IMR-90 (cell line): ENCODE data around the gene TMEM14C. TPM values are rescaled to one million over a fixed set of nuclear protein-coding genes. Genes with fewer than 3 reads are reported as not detected.

Experiments used
- ATAC-seq: fragments of 200-7000 bp; cut with Tn5 transposase; 2 replicates; pipeline ENCODE4 v1.9.1; 2020; ENCODE audit warnings: low read depth, mild to moderate bottlenecking, moderate library complexity
- BruUV-seq: library from RNA; stranded (reverse); fragments of 400-500 nt; replicated peaks from 2 replicates; lab custom pipeline; 2021; lab: Mats Ljungman, UMichigan
- CTCF ChIA-PET: fragments of 300-600 bp; formaldehyde crosslinking; extraction: SDS; loops from one replicate; lab custom pipeline; 2021; ENCODE audit warnings: antibody characterized with exemption; lab: Yijun Ruan, JAX
- POLR2A ChIA-PET: fragments of 300-600 bp; sonication (Branson Sonifier 250); formaldehyde crosslinking; loops from one replicate; lab custom pipeline; 2022; ENCODE audit warnings: antibody characterized with exemption; ENCODE audit not compliant: unreplicated experiment; lab: Charles Lee
- DNase-seq: peaks from one replicate; pipeline ENCODE4 v3.0.0; 2013
- H2AFZ ChIP-seq: replicated peaks from 2 replicates; pipeline ENCODE3; 2013; ENCODE audit warnings: low read length, mild to moderate bottlenecking; ENCODE audit not compliant: poor library complexity
- H2AK5ac ChIP-seq: 2 replicates; pipeline ENCODE4 v1.6.1; 2013; ENCODE audit warnings: low read depth, low read length, inconsistent platforms
- H2AK9ac ChIP-seq: replicated peaks from 2 replicates; pipeline ENCODE3; 2013; ENCODE audit warnings: mild to moderate bottlenecking, low read depth, low read length, moderate library complexity; ENCODE audit not compliant: poor library complexity
- H2BK120ac ChIP-seq: 2 replicates; pipeline ENCODE4 v1.6.1; 2013; ENCODE audit warnings: low read depth, low read length, inconsistent platforms
- H2BK15ac ChIP-seq: 3 replicates; pipeline ENCODE4 v1.6.1; 2013; ENCODE audit warnings: low read depth, low read length, inconsistent platforms
- H2BK20ac ChIP-seq: 2 replicates; pipeline ENCODE4 v1.6.1; 2013; ENCODE audit warnings: low read depth, mild to moderate bottlenecking, inconsistent platforms, low read length, moderate library complexity
- H2BK5ac ChIP-seq: 2 replicates; pipeline ENCODE4 v1.6.1; 2013; ENCODE audit warnings: mild to moderate bottlenecking, low read depth, low read length, inconsistent platforms; ENCODE audit not compliant: poor library complexity, severe bottlenecking
- H3K14ac ChIP-seq: replicated peaks from 2 replicates; pipeline ENCODE4 v1.6.1; 2013; ENCODE audit warnings: low read depth, low read length, inconsistent platforms
- H3K18ac ChIP-seq: 2 replicates; pipeline ENCODE4 v1.6.1; 2013; ENCODE audit warnings: low read depth, low read length, control low read depth
- H3K23ac ChIP-seq: 2 replicates; pipeline ENCODE4 v1.6.1; 2013; ENCODE audit warnings: low read depth, low read length, inconsistent platforms
- H3K27ac ChIP-seq: 2 replicates; pipeline ENCODE4 v1.5.1; 2013; ENCODE audit warnings: mild to moderate bottlenecking, control low read depth, low read length; ENCODE audit not compliant: insufficient read depth
- H3K27me3 ChIP-seq: 2 replicates; pipeline ENCODE4 v1.6.1; 2013; ENCODE audit warnings: low read length; ENCODE audit not compliant: control insufficient read depth, insufficient read depth
- H3K36me3 ChIP-seq: 2 replicates; pipeline ENCODE4 v1.6.1; 2013; ENCODE audit warnings: low read length, mixed read lengths; ENCODE audit not compliant: control insufficient read depth, insufficient read depth
- H3K4ac ChIP-seq: 2 replicates; pipeline ENCODE4 v1.6.1; 2013; ENCODE audit warnings: low read depth, low read length, inconsistent platforms
- H3K4me1 ChIP-seq: 2 replicates; pipeline ENCODE4 v1.6.1; 2013; ENCODE audit warnings: low read length, mixed read lengths; ENCODE audit not compliant: control insufficient read depth, insufficient read depth
- H3K4me2 ChIP-seq: 2 replicates; pipeline ENCODE4 v1.6.1; 2013; ENCODE audit warnings: low read depth, mild to moderate bottlenecking, control low read depth, low read length, moderate library complexity
- H3K4me3 ChIP-seq: 2 replicates; pipeline ENCODE4 v1.5.1; 2013; ENCODE audit warnings: low read depth, mild to moderate bottlenecking, control low read depth, low read length, moderate library complexity; ENCODE audit not compliant: insufficient read depth
- H3K56ac ChIP-seq: 2 replicates; pipeline ENCODE4 v1.6.1; 2013; ENCODE audit warnings: low read length, inconsistent platforms; ENCODE audit not compliant: insufficient read depth; ENCODE audit errors: extremely low read depth
- H3K79me1 ChIP-seq, 2 experiments: 2 replicates each; pipeline ENCODE4 v1.6.1; 2013; ENCODE audit warnings: low read length in 2 of 2, inconsistent platforms in 1 of 2, low read depth in 1 of 2
- H3K9ac ChIP-seq: 2 replicates; pipeline ENCODE4 v1.6.1; 2013; ENCODE audit warnings: low read depth, low read length, control low read depth
- H3K9me1 ChIP-seq: 2 replicates; pipeline ENCODE4 v1.6.1; 2013; ENCODE audit warnings: low read length, inconsistent platforms; ENCODE audit not compliant: insufficient read depth
- H3K9me3 ChIP-seq: 2 replicates; pipeline ENCODE4 v1.6.1; 2013; ENCODE audit warnings: low read length; ENCODE audit not compliant: control insufficient read depth, insufficient read depth
- H4K20me1 ChIP-seq: 2 replicates; pipeline ENCODE4 v1.6.1; 2013; ENCODE audit warnings: low read length, inconsistent platforms; ENCODE audit not compliant: insufficient read depth
- H4K5ac ChIP-seq: 2 replicates; pipeline ENCODE4 v1.6.1; 2013; ENCODE audit warnings: mild to moderate bottlenecking, low read depth, low read length, control low read depth
- H4K8ac ChIP-seq, 2 experiments: 2 replicates each; pipeline ENCODE4 v1.6.1; 2013; ENCODE audit warnings: low read depth in 2 of 2, low read length in 2 of 2, control low read depth in 1 of 2, inconsistent platforms in 1 of 2
- H4K91ac ChIP-seq: 2 replicates; pipeline ENCODE4 v1.6.1; 2013; ENCODE audit warnings: low read depth, low read length, inconsistent platforms; ENCODE audit not compliant: insufficient read depth
- BHLHE40 ChIP-seq: fragments of 150-350 bp; IDR thresholded peaks from 2 replicates; pipeline ENCODE4 v1.6.1; 2016; ENCODE audit warnings: mild to moderate bottlenecking, low read depth, low read length
- CEBPB ChIP-seq: IDR thresholded peaks from 2 replicates; pipeline ENCODE4 v1.6.1; 2012; ENCODE audit warnings: low read depth, low read length, improper control_type of control experiment
- CHD1 ChIP-seq: IDR thresholded peaks from 2 replicates; pipeline ENCODE4 v1.6.1; 2012; ENCODE audit warnings: low read depth, low read length, improper control_type of control experiment
- ELK1 ChIP-seq: fragments of 150-350 bp; IDR thresholded peaks from 2 replicates; pipeline ENCODE4 v1.6.1; 2016; ENCODE audit warnings: low read depth, mild to moderate bottlenecking, low read length, moderate library complexity, borderline replicate concordance
- MAZ ChIP-seq: IDR thresholded peaks from 2 replicates; pipeline ENCODE4 v1.6.1; 2012; ENCODE audit warnings: low read depth, mild to moderate bottlenecking, low read length, improper control_type of control experiment, moderate library complexity, borderline replicate concordance
- MXI1 ChIP-seq: IDR thresholded peaks from 2 replicates; pipeline ENCODE4 v1.6.1; 2012; ENCODE audit warnings: low read depth, mild to moderate bottlenecking, low read length, moderate library complexity, borderline replicate concordance
- NFE2L2 ChIP-seq: fragments of 150-350 bp; IDR thresholded peaks from 2 replicates; pipeline ENCODE4 v1.6.1; 2016; ENCODE audit warnings: low read depth, mild to moderate bottlenecking, low read length
- POLR2A ChIP-seq: IDR thresholded peaks from 2 replicates; pipeline ENCODE4 v1.6.1; 2012; ENCODE audit warnings: mild to moderate bottlenecking, low read depth, low read length
- RAD21 ChIP-seq: IDR thresholded peaks from 2 replicates; pipeline ENCODE4 v1.6.1; 2012; ENCODE audit warnings: low read length, improper control_type of control experiment
- RCOR1 ChIP-seq: IDR thresholded peaks from 2 replicates; pipeline ENCODE4 v1.6.1; 2012; ENCODE audit warnings: mild to moderate bottlenecking, low read length, improper control_type of control experiment; ENCODE audit not compliant: insufficient replicate concordance
- RFX5 ChIP-seq: IDR thresholded peaks from 2 replicates; pipeline ENCODE4 v1.8.0; 2012; ENCODE audit warnings: low read depth, mild to moderate bottlenecking, low read length, moderate library complexity
- SMC3 ChIP-seq: fragments of 150-350 bp; IDR thresholded peaks from 2 replicates; pipeline ENCODE4 v1.6.1; 2016; ENCODE audit warnings: low read depth, mild to moderate bottlenecking, antibody characterized with exemption, low read length, moderate library complexity
- WGBS, 2 experiments: methylation state at CpG; one replicate each; pipeline versions ENCODE4 v1.1.5 to v1.1.7; 2013; ENCODE audit warnings: missing lambda C conversion rate in 2 of 2; ENCODE audit not compliant: insufficient read length in 1 of 2; ENCODE audit errors: extremely low coverage in 2 of 2; 5-methylcytosine and 5-hydroxymethylcytosine counted together
- dilution Hi-C: fragments of 300-500 bp; cut with HindIII; formaldehyde crosslinking; loops from one replicate; pipeline ENCODE4 v1.14.3; 2018; ENCODE audit warnings: low sequenced_read_pairs; ENCODE audit not compliant: unreplicated experiment
- in situ Hi-C: fragments of 300-500 bp; cut with MboI; formaldehyde crosslinking; loops from 3 replicates; pipeline ENCODE4 v1.14.3; 2019; ENCODE audit warnings: low sequenced_read_pairs, inconsistent platforms, mixed read lengths
- intact Hi-C: fragments of 100-400 bp; cut with micrococcal nuclease; formaldehyde crosslinking; loops from 2 replicates; pipeline ENCODE4 v1.10.0; 2022
- polyA plus RNA-seq, 3 experiments: library from polyadenylated mRNA; depleted of rRNA; stranded (reverse); fragments of >200 nt; gene quantifications; 2 replicates each; pipeline ENCODE4 v1.2.3, GENCODE V29; 2012; ENCODE audit warnings: low replicate concordance in 1 of 3
- total RNA-seq: library from RNA; depleted of rRNA; stranded (reverse); fragments of >200 nt; gene quantifications from 2 replicates; pipeline ENCODE4 v1.2.3, GENCODE V29; 2012

TMEM14C gene
- total and polyA plus RNA-seq, 2 of the 4 experiments (the other 2 are of a cell fraction) = 129 to 175 TPM

GRCh38 chr6:10730254-10730653, 7.4 kb downstream of the TMEM14C start:
- peaks cover 1% of the 10 kb centered on the region; the same call in 1 of the 2 replicates for H3K4me1 ChIP-seq
- no peaks in the 10 kb centered on the region for H3K27me3 ChIP-seq
- no peak overlapping the region for H2AK5ac ChIP-seq
- H4K91ac ChIP-seq = no peak overlapping the region
- DNase-seq (no peak), ATAC-seq (no peak)
- H2AK9ac ChIP-seq = no peak overlapping the region
- H3K36me3 ChIP-seq = peaks cover 54% of the 10 kb centered on the region
- in situ Hi-C loops (loop anchor here (25.0 kb wide), 1 partner anchor 1243 kb away; no protein-coding TSS in a partner anchor), intact Hi-C loops (no loop called here), dilution Hi-C loops (no loop called here)
- H4K8ac ChIP-seq = no peak overlapping the region
- H3K9me3 ChIP-seq = no peaks in the 10 kb centered on the region
- H2BK20ac ChIP-seq = no peak overlapping the region
- H3K4me2 ChIP-seq = no peak overlapping the region
- no peak overlapping the region for H3K18ac ChIP-seq
- no peak overlapping the region for H2BK120ac ChIP-seq
- H2BK5ac ChIP-seq = no peak overlapping the region
- H4K20me1 ChIP-seq = peaks cover 3% of the 10 kb centered on the region; the same call in 1 of the 2 replicates
- H2AFZ ChIP-seq = no peak overlapping the region
- no peak overlapping the region for H3K14ac ChIP-seq
- TF ChIP-seq MAZ = no peak
- no peak for TF ChIP-seq CHD1
- no peak for TF ChIP-seq RAD21
- TF ChIP-seq RCOR1 = no peak
- TF ChIP-seq MXI1 = no peak
- TF ChIP-seq ELK1 = no peak
- no peak for TF ChIP-seq RFX5
- no peak for TF ChIP-seq CEBPB
- TF ChIP-seq SMC3 = no peak
- no peak for TF ChIP-seq POLR2A
- TF ChIP-seq BHLHE40 = no peak
- TF ChIP-seq NFE2L2 = no peak
- WGBS, 2 experiments = 80% methylated on average over 1 of the region's 3 CpGs; no CpG with 5 or more reads in 1 of the 2 experiments
- H2BK15ac ChIP-seq = no peak overlapping the region
- CTCF ChIA-PET = no interaction called here
- H3K9me1 ChIP-seq = peaks cover 3% of the 10 kb centered on the region; the same call in 1 of the 2 replicates
- no TSS peak for BruUV-seq
- no peak overlapping the region for H3K4me3 ChIP-seq
- H3K79me1 ChIP-seq = peaks cover 17 to 42% of the 10 kb centered on the region in 2 experiments
- no peak overlapping the region for H3K56ac ChIP-seq
- no peak overlapping the region for H3K23ac ChIP-seq
- H3K27ac ChIP-seq = no peak overlapping the region
- H4K5ac ChIP-seq = no peak overlapping the region
- POLR2A ChIA-PET = no interaction called here
- H3K4ac ChIP-seq = no peak overlapping the region
- H3K9ac ChIP-seq = no peak overlapping the region
